ENCODE data around the gene ANKRD11.
"Not testable (repeated sequence)": the region's sequence is repeated elsewhere in the genome, so short reads cannot be mapped to it uniquely, and the experiment has no call there.

The ANKRD11 gene

GRCh38 chr16:89246903-89247733, 243.2 kb downstream of the ANKRD11 start:
- no peak for DNase-seq (ENCODE audit: low read depth)
- H3K4me3 ChIP-seq (ENCODE audit: low read depth, low read length), result peak overlapping the region; percentile 28
- no peak for TF ChIP-seq CTCF (IDR thresholded peaks at IDR 0.05; ENCODE audit: low read depth, low read length, missing control alignments)

- no peak overlapping the region; the same call in 1 of the 2 replicates for H3K4me3 ChIP-seq (ENCODE audit: low read depth, low read length)
- TF ChIP-seq CTCF (IDR thresholded peaks at IDR 0.05; ENCODE audit: low read depth, low read length, missing control alignments), result no peak
- no peak for DNase-seq (ENCODE audit: low read depth)
Observed at GRCh38 chr16:89246383-89246902, 243.9 kb downstream of the ANKRD11 start.

- DNase-seq (ENCODE audit: low read depth), result no peak
- TF ChIP-seq CTCF (IDR thresholded peaks at IDR 0.05; ENCODE audit: low read depth, low read length, missing control alignments), result no peak
- no peak overlapping the region for H3K4me3 ChIP-seq (ENCODE audit: low read depth, low read length)
Observed at GRCh38 chr16:89244754-89245153, 245.6 kb downstream of the ANKRD11 start.

- H3K4me3 ChIP-seq (ENCODE audit: low read depth, low read length), result not testable (repeated sequence)
Observed at GRCh38 chr16:89244264-89244663, 246.1 kb downstream of the ANKRD11 start.

GRCh38 chr16:89243664-89244063, 246.7 kb downstream of the ANKRD11 start:
- DNase-seq (ENCODE audit: low read depth), result no peak
- no peak overlapping the region for H3K4me3 ChIP-seq (ENCODE audit: low read depth, low read length)
- no peak for TF ChIP-seq CTCF (IDR thresholded peaks at IDR 0.05; ENCODE audit: low read depth, low read length, missing control alignments)

More at GRCh38 chr16:89244264-89244663, 246.1 kb downstream of the ANKRD11 start:
- DNase-seq (ENCODE audit: low read depth), result not testable (repeated sequence)

GRCh38 chr16:89242795-89243200, 247.6 kb downstream of the ANKRD11 start:
- DNase-seq (ENCODE audit: low read depth), result no peak
- no peak overlapping the region for H3K4me3 ChIP-seq (ENCODE audit: low read depth, low read length)
- no peak for TF ChIP-seq CTCF (IDR thresholded peaks at IDR 0.05; ENCODE audit: low read depth, low read length, missing control alignments)

GRCh38 chr16:89241187-89242007, 249.0 kb downstream of the ANKRD11 start:
- H3K4me3 ChIP-seq (ENCODE audit: low read depth, low read length), result peak overlapping the region; percentile 87
- TF ChIP-seq CTCF (IDR thresholded peaks at IDR 0.05; ENCODE audit: low read depth, low read length, missing control alignments), result no peak
- peak; percentile 70 for DNase-seq (ENCODE audit: low read depth)

All from GM12864 (cell line).